IMR-90 (cell line): ENCODE data around the gene GPR17.

Source experiments
- BHLHE40 ChIP-seq: fragments of 150-350 bp; IDR thresholded peaks from 2 replicates; pipeline ENCODE4 v1.6.1; 2016; ENCODE audit warnings: mild to moderate bottlenecking, low read depth, low read length
- CEBPB ChIP-seq: IDR thresholded peaks from 2 replicates; pipeline ENCODE4 v1.6.1; 2012; ENCODE audit warnings: low read depth, low read length, improper control_type of control experiment
- CHD1 ChIP-seq: IDR thresholded peaks from 2 replicates; pipeline ENCODE4 v1.6.1; 2012; ENCODE audit warnings: low read depth, low read length, improper control_type of control experiment
- CTCF ChIP-seq: conservative IDR thresholded peaks from 2 replicates; pipeline ENCODE4 v1.5.1; 2012; ENCODE audit warnings: mild to moderate bottlenecking, low read depth, low read length, improper control_type of control experiment
- ELK1 ChIP-seq: fragments of 150-350 bp; IDR thresholded peaks from 2 replicates; pipeline ENCODE4 v1.6.1; 2016; ENCODE audit warnings: low read depth, mild to moderate bottlenecking, low read length, moderate library complexity, borderline replicate concordance
- MAFK ChIP-seq: IDR thresholded peaks from 2 replicates; pipeline ENCODE4 v1.6.1; 2012; ENCODE audit warnings: low read depth, low read length, improper control_type of control experiment
- MAZ ChIP-seq: IDR thresholded peaks from 2 replicates; pipeline ENCODE4 v1.6.1; 2012; ENCODE audit warnings: low read depth, mild to moderate bottlenecking, low read length, improper control_type of control experiment, moderate library complexity, borderline replicate concordance
- MXI1 ChIP-seq: IDR thresholded peaks from 2 replicates; pipeline ENCODE4 v1.6.1; 2012; ENCODE audit warnings: low read depth, mild to moderate bottlenecking, low read length, moderate library complexity, borderline replicate concordance
- POLR2A ChIP-seq: IDR thresholded peaks from 2 replicates; pipeline ENCODE4 v1.6.1; 2012; ENCODE audit warnings: mild to moderate bottlenecking, low read depth, low read length
- RAD21 ChIP-seq: IDR thresholded peaks from 2 replicates; pipeline ENCODE4 v1.6.1; 2012; ENCODE audit warnings: low read length, improper control_type of control experiment
- RCOR1 ChIP-seq: IDR thresholded peaks from 2 replicates; pipeline ENCODE4 v1.6.1; 2012; ENCODE audit warnings: mild to moderate bottlenecking, low read length, improper control_type of control experiment; ENCODE audit not compliant: insufficient replicate concordance
- RFX5 ChIP-seq: IDR thresholded peaks from 2 replicates; pipeline ENCODE4 v1.8.0; 2012; ENCODE audit warnings: low read depth, mild to moderate bottlenecking, low read length, moderate library complexity
- SMC3 ChIP-seq: fragments of 150-350 bp; IDR thresholded peaks from 2 replicates; pipeline ENCODE4 v1.6.1; 2016; ENCODE audit warnings: low read depth, mild to moderate bottlenecking, antibody characterized with exemption, low read length, moderate library complexity
- USF2 ChIP-seq: fragments of 150-350 bp; IDR thresholded peaks from 2 replicates; pipeline ENCODE4 v1.6.1; 2017; ENCODE audit warnings: mild to moderate bottlenecking, antibody characterized with exemption, low read length, low read depth

- no peak for TF ChIP-seq USF2
- TF ChIP-seq CTCF, result no peak
- no peak for TF ChIP-seq CHD1
- TF ChIP-seq SMC3, result no peak
- TF ChIP-seq POLR2A, result no peak
- TF ChIP-seq CEBPB, result no peak
- no peak for TF ChIP-seq RAD21
- TF ChIP-seq RFX5, result no peak
- no peak for TF ChIP-seq BHLHE40
- TF ChIP-seq MXI1, result no peak
- TF ChIP-seq RCOR1, result no peak
- no peak for TF ChIP-seq MAZ
- TF ChIP-seq MAFK, result no peak
- TF ChIP-seq ELK1, result no peak
These were observed 943 bp upstream of the GPR17 start for GRCh38 chr2:127645026-127645394.
